Activated T-helper 9 cell treated with anti-CD3 and anti-CD28 coated beads, Interleukin-2, amount 50 U/mL, for 16 hours (primary cell): ENCODE measurements around the gene KRT80.

Experiments used
- DNase-seq: peaks from one replicate; pipeline ENCODE4 v3.0.0-alpha.2; 2020; ENCODE audit warnings: low read depth

KRT80 gene

DNA sequence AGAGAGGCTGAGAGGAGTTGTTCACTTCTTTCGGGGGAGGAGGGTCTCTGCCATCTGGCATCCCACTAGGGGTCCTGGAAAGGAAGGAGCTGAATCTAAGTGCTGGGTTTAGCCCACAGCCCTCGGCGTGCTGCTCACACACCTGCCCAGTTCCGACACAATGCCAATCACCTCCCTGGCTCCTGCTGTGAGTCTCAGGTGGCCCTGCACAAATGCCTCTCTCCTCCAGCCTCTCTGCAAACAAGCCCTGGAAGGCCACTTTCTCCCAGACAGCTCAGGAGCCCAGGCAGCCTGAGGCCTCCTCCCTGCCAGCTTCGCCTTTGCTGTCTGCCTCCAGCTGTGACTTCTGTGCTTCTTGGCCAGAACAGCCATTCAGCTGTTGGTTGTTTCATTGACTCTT is 61.1 kb downstream of the KRT80 start:
- DNase-seq: no peak

GRCh38 chr12:52127683-52128450 is 63.9 kb downstream of the KRT80 start:
- no peak for DNase-seq

DNA sequence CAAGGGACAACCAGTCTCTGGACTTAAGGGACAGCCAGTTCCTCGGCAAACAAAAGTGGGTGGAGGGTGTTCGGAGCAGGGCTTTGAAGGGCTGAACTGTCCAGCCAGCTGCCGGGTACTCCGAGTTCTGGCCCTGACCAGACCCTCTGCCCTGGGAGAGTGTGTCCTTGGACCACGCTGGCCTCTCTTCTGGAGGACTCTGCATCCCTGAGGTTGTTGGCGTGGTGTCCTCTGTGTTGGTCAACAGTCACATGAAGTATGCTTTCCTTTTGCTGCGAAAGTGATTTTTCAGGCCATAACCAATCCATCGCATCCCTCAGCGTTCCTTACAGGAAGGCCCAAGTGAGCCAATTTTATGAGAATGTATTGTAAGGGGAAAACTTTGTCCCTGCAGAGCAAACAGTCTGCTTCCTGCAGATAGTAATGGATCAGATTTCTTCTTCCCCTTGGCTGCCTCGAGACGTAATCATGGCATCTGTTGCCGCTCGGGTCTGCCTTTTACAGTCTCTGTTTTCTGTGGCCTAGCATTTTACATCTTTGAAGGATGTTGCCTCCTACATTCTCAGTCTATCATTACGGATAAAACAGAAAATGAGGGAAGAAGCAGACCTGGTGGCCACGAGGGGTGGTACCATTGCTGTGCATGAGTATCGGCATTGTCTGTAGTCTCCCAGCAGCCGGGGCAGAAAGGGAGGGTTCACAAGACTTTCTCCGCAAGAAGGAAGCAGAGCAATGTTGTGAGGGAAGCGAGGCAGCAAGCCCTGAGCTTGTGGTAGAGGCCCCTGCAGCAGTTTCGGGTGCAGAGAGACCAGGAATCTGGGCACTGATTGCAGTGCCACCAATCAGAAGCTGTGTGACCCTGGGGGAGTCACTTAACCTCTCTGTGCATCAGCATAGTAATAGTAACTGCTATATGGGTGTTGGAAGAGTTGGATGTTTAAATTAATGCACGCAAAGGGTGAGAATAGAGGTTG is 64.9 kb downstream of the KRT80 start:
- DNase-seq: no peak

DNA sequence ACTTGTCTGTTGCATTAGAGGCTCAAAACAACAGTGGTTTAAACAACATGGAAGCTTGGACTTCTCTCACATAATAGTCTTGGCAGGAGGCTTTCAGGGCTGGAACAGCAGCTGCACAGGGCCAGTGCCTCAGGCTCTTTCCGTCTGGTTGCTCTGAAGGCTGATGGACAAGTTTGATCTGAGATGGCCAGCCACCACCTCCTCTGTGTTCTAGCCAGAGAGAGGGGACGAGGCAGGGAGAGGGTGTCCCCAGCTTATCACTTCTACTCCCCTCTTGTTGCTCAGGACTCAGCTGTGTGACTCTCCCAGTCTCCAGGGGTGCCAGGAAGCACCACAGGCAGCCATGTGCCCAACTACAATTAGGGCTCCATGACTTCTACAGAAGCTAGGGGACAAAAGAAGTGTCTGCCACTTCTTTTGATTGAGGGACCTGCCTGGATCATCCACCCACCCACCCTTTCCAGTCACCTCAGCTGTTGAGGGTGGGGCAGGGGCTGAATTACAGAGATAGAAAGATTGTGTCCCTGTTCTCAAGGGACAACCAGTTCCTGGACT is 65.7 kb downstream of the KRT80 start:
- DNase-seq: no peak

GRCh38 chr12:52125476-52125900 is 66.3 kb downstream of the KRT80 start:
- no peak for DNase-seq

DNA sequence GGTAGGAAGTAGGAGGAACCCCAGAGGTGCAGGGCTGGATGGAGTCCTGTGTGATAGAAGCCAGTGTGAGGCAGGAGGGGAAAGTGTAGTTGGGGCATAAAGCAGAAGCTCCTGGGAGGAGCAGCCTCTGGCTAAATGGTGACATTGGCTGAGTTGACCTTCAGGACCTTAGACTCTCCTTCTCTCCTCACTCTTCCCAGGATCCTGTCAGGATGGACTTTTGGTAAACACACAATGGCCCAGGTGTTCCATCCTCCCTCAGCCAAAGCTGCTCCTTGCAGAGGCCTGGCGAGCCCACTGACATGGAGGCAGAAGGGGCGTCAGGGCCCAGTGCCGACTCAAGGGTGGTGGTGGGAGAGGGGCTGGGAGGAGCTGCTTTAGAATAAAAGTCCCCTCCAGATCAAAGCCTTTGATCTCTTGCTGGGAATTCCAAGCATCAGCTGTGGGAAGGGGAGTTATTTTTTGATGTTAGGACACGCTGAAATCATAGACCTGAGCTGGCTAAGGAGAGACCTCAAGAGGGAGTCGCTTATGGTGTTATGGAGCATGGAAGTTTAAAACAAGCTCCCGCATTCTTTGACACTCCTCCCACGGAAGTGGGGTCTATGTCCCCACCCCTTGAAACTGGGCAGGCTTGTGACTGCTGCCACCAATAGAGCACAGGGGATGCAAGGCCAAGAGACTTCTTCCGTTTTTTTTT is 68.2 kb downstream of the KRT80 start:
- DNase-seq: no peak

DNA sequence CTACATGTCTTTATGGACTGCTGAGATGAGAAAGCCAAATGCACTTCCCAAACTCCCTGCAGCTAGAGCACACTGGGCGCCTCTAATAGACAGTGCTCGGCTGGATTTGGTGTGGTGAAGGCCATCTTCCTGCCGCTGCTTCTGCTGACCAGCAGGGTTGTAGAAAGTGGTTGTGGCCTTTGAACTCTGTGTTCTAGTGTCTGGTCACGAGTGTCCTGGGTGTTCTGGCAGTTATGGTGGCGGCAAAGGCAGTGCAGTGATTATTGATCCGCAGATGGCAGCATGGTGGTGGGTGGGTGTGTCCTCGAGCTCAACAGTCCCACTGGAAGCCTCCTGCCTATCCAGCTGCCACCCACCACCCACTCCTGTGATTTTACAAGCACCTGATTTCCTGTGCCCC is 68.9 kb downstream of the KRT80 start:
- no peak for DNase-seq

- no peak for DNase-seq
Observed at GRCh38 chr12:52122540-52122871, 69.3 kb downstream of the KRT80 start.

GRCh38 chr12:52121824-52122539 is 69.8 kb downstream of the KRT80 start:
- DNase-seq: peak; percentile 43

GRCh38 chr12:52120951-52121823 is 70.6 kb downstream of the KRT80 start:
- DNase-seq: no peak

DNA sequence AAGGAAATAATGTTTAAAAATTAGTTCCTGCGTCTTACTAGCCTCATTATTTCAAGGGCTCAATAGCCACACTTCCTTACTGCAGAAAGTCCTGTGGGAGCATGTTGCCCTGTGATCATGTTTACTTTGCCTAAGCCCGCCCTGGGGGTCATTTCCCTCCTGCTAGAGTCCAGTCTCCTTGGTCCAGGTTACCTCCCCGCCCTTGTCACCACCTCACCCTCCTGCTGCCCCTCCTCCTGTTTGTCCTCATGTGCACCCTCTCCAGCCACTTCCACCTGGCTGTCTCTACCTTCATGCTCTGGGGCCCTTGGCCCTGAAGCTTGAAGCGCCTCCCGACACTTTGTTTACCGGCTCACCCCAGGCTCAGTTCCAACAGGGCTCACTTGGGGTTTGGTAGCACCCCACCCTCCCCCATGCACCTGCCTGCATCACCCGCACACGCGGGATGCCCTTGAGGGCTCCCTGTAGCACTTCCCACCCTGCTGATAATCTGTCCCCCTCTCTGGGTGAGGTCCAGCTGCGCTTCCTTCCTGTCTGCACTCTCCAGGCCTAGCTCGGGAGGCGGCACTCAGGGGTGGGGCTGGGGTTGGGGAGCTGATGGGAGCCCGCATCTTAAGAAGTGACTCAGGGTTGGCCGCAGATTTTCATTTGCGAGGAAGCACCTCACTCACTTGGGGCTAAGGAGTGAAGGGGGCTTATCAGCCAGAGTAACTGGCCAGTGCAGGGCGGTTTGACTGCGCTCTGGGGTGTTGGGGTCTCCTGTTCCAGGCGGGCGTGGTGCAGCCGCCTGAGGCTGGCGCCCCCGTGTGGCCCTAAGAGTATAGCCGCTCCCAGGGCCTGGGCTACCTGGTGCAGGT is 72.2 kb downstream of the KRT80 start:
- peak; percentile 13 for DNase-seq
